Measurements from ENCODE around the gene C1R.

GRCh38 chr12:7045913-7046312 lies 46.3 kb downstream of the C1R start:
- no peak for TF ChIP-seq POLR2A (IDR thresholded peaks at IDR 0.05; ENCODE audit: low read length)
- no peak for TF ChIP-seq GATA1 (IDR thresholded peaks at IDR 0.05; ENCODE audit: low read depth, low read length)

All from erythroblast (primary cell).